DOHH2 (cell line): ENCODE measurements around the gene TOMM70.

Source experiments
- H3F3A ChIP-seq: fragments of 200-600 bp; sonication (generic), shearing (Covaris generic); 2 replicates; pipeline ENCODE4 v1.6.0; 2016; ENCODE audit warnings: antibody characterized with exemption, mild to moderate bottlenecking; ENCODE audit not compliant: control insufficient read depth, insufficient read depth
- H3K27ac ChIP-seq: fragments of 200-600 bp; sonication (generic); 2 replicates; pipeline ENCODE4 v1.5.1; 2014; ENCODE audit warnings: low read depth, mild to moderate bottlenecking, low read length, moderate library complexity
- H3K27me3 ChIP-seq: fragments of 200-600 bp; sonication (generic); 2 replicates; pipeline ENCODE4 v1.6.1; 2014; ENCODE audit warnings: mild to moderate bottlenecking, low read length, mixed read lengths; ENCODE audit not compliant: control insufficient read depth
- H3K36me3 ChIP-seq: fragments of 200-600 bp; sonication (generic); 2 replicates; pipeline ENCODE4 v1.6.1; 2014; ENCODE audit warnings: mild to moderate bottlenecking, low read length, moderate library complexity, mixed read lengths; ENCODE audit not compliant: control insufficient read depth
- H3K4me1 ChIP-seq: fragments of 200-600 bp; sonication (generic); 2 replicates; pipeline ENCODE4 v1.6.1; 2014; ENCODE audit warnings: mild to moderate bottlenecking, low read length, mixed read lengths; ENCODE audit not compliant: control insufficient read depth
- H3K4me2 ChIP-seq: fragments of 200-600 bp; sonication (generic); 2 replicates; pipeline ENCODE4 v1.6.0; 2014; ENCODE audit warnings: mild to moderate bottlenecking, low read length, moderate library complexity
- H3K4me3 ChIP-seq: fragments of 200-600 bp; sonication (generic); 2 replicates; pipeline ENCODE4 v1.5.1; 2014; ENCODE audit warnings: mild to moderate bottlenecking, low read length, mixed read lengths
- H3K79me2 ChIP-seq: fragments of 200-600 bp; sonication (generic); 2 replicates; pipeline ENCODE4 v1.6.1; 2014; ENCODE audit warnings: mild to moderate bottlenecking, low read length, mixed read lengths; ENCODE audit not compliant: control insufficient read depth
- H3K9me2 ChIP-seq: fragments of 200-600 bp; sonication (generic); replicated peaks from 2 replicates; pipeline ENCODE4 v1.6.1; 2014; ENCODE audit warnings: mild to moderate bottlenecking, low read length, mixed read lengths; ENCODE audit not compliant: control insufficient read depth
- H3K9me3 ChIP-seq: fragments of 200-600 bp; sonication (generic); 2 replicates; pipeline ENCODE4 v1.6.1; 2014; ENCODE audit warnings: antibody characterized with exemption, low read length, mixed read lengths; ENCODE audit not compliant: control insufficient read depth, insufficient read depth
- H4K20me1 ChIP-seq: fragments of 200-600 bp; sonication (generic); 2 replicates; pipeline ENCODE4 v1.6.0; 2014; ENCODE audit warnings: low read depth, mild to moderate bottlenecking, antibody characterized with exemption, low read length, moderate library complexity; ENCODE audit not compliant: control insufficient read depth, insufficient read depth
- EZH2phosphoT487 ChIP-seq: fragments of 200-600 bp; sonication (generic); IDR thresholded peaks from 2 replicates; pipeline ENCODE4 v1.6.1; 2017; ENCODE audit warnings: borderline replicate concordance, mild to moderate bottlenecking, antibody characterized with exemption, low read length, moderate library complexity, mixed read lengths
- TF ChIP-seq, protein P1 (sequence below): fragments of 200-600 bp; sonication (generic); IDR thresholded peaks from one replicate; pipeline ENCODE4 v1.5.1; 2014; ENCODE audit warnings: antibody characterized with exemption, mild to moderate bottlenecking, low read depth, low read length; ENCODE audit not compliant: poor library complexity, severe bottlenecking

The TOMM70 gene

DNA sequence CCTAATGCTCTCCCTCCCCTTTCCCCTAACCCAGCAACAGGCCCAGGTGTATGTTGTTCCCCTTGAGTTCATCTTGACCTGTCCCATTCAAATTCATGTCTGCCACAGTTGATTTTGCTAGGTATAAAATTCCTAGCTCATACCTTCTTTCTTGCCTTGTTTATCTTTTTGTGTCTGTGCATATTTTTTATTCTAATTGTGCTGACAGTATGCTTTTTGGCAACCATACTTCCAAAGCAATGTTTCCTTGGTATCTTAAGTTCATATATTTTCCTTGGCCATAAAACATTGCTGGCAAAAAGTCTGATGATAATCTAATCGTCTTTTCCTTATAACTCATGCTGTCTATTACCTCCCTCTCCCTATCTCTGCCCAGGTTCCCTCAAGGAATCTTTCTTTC, 16.0 kb upstream of the TOMM70 start:
- Histone ChIP-seq H3K79me2 (no peaks in the 10 kb centered on the region), H3K9me2 (no peaks in the 10 kb centered on the region), H3K36me3 (no peaks in the 10 kb centered on the region)

DNA sequence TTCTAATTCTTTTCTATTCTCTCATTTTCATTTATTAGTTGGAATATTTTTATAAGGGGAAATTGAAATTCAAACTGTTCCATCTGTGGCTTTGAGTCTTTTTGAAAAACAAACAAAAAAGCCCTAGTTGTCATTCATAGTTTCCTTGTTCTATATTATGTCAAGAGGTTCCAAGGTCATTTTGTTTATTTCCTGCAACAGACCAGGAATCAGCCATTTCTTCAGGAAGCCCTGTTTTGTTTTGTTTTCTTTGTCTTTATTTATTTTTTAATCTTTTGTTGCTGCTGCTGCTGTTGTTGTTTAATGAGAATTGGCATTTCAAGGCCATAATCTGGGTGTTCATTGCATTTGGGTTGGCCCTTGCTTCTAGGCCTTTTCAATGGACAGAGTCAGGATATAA, 15.3 kb upstream of the TOMM70 start:
- H4K20me1 ChIP-seq: no peaks in the 10 kb centered on the region
- no peaks in the 10 kb centered on the region for H3K9me3 ChIP-seq
- H3F3A ChIP-seq: no peaks in the 10 kb centered on the region
- H3K4me3 ChIP-seq: no peak overlapping the region
- TF ChIP-seq EZH2phosphoT487: no peak
- TF ChIP-seq, protein P1, sequence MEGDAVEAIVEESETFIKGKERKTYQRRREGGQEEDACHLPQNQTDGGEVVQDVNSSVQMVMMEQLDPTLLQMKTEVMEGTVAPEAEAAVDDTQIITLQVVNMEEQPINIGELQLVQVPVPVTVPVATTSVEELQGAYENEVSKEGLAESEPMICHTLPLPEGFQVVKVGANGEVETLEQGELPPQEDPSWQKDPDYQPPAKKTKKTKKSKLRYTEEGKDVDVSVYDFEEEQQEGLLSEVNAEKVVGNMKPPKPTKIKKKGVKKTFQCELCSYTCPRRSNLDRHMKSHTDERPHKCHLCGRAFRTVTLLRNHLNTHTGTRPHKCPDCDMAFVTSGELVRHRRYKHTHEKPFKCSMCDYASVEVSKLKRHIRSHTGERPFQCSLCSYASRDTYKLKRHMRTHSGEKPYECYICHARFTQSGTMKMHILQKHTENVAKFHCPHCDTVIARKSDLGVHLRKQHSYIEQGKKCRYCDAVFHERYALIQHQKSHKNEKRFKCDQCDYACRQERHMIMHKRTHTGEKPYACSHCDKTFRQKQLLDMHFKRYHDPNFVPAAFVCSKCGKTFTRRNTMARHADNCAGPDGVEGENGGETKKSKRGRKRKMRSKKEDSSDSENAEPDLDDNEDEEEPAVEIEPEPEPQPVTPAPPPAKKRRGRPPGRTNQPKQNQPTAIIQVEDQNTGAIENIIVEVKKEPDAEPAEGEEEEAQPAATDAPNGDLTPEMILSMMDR: no peak
- H3K4me2 ChIP-seq: no peak overlapping the region
- H3K27ac ChIP-seq: no peak overlapping the region
- no peaks in the 10 kb centered on the region for H3K27me3 ChIP-seq
- peaks cover 11% of the 10 kb centered on the region for H3K4me1 ChIP-seq
- no peaks in the 10 kb centered on the region for H3K79me2 ChIP-seq
- H3K36me3 ChIP-seq: no peaks in the 10 kb centered on the region
- no peaks in the 10 kb centered on the region for H3K9me2 ChIP-seq

More for the DNA sequence above, 16.0 kb upstream of the TOMM70 start:
- no peak for TF ChIP-seq EZH2phosphoT487
- TF ChIP-seq, protein P1: no peak
- Histone ChIP-seq H3K27me3 (no peaks in the 10 kb centered on the region), H3K9me3 (no peaks in the 10 kb centered on the region), H4K20me1 (no peaks in the 10 kb centered on the region), H3K27ac (no peak overlapping the region), H3K4me1 (peaks cover 11% of the 10 kb centered on the region), H3K4me2 (no peak overlapping the region), H3F3A (no peaks in the 10 kb centered on the region), H3K4me3 (no peak overlapping the region)

DNA sequence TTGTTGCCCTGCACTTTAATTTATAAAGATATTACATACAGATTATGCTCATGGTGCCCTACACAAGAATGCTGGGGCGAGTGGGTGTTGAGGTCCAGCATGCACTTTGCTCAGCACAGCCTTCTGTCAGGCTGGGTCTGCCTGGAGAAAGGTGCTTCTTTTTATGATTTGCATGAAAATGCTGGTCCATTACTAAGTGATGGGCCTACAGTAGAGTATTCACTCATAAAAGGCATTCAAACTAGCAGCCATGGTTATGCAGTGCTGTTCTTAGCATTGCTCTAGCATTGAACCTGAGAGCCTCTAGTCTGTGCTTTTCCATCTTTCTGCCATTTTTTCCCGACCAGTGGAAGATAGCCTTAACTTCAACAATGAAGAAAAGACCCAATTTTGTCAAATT, 12.7 kb upstream of the TOMM70 start:
- Histone ChIP-seq H3F3A (no peaks in the 10 kb centered on the region), H3K4me3 (no peak overlapping the region), H3K27ac (no peak overlapping the region), H3K79me2 (no peaks in the 10 kb centered on the region), H3K36me3 (no peaks in the 10 kb centered on the region), H3K27me3 (no peaks in the 10 kb centered on the region), H3K9me3 (no peaks in the 10 kb centered on the region), H3K4me1 (no peaks in the 10 kb centered on the region), H3K9me2 (no peaks in the 10 kb centered on the region), H3K4me2 (no peak overlapping the region), H4K20me1 (no peaks in the 10 kb centered on the region)
- TF ChIP-seq EZH2phosphoT487: no peak
- TF ChIP-seq, protein P1: no peak
